ENCODE results near the gene NANOS3. TPM values are rescaled to one million over a fixed set of nuclear protein-coding genes. Genes with fewer than 3 reads are reported as not detected.
"Not testable (repeated sequence)": the region's sequence is repeated elsewhere in the genome, so short reads cannot be mapped to it uniquely, and the experiment has no call there.

Gene NANOS3
- total and polyA plus RNA-seq, 7 donors: 0.16 TPM; not detected in 6

DNA sequence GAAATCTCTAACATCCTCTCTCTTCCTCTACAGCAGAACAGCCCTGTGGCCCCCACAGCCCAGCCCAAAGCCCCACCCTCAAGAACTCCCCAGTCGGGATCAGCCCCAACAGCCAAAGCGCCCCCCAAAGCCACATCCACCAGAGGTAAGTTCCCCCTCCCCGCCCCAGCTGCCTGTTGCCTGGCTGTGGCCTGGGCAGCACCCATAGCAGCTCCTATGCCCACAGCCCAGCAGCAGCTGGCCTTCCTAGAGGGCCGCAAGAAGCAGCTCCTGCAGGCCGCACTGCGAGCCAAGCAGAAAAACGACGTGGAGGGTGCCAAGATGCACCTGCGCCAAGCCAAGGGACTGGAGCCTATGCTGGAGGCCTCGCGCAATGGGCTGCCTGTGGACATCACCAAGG is 43.6 kb downstream of the NANOS3 start:
- intact Hi-C loops (cut with DNase I): no loop called here
- Histone ChIP-seq H3K27me3 (no peaks in the 10 kb centered on the region), H3K4me1 (no peaks in the 10 kb centered on the region), H3K4me3 (no peak overlapping the region), H3K27ac (no peak overlapping the region), H3K9me3 (peaks cover 0 to 4% (median 1%) of the 10 kb centered on the region in 4 donors), H3K36me3 (peaks cover 17 to 98% (median 66%) of the 10 kb centered on the region in 4 donors)
- TF ChIP-seq, protein P1, sequence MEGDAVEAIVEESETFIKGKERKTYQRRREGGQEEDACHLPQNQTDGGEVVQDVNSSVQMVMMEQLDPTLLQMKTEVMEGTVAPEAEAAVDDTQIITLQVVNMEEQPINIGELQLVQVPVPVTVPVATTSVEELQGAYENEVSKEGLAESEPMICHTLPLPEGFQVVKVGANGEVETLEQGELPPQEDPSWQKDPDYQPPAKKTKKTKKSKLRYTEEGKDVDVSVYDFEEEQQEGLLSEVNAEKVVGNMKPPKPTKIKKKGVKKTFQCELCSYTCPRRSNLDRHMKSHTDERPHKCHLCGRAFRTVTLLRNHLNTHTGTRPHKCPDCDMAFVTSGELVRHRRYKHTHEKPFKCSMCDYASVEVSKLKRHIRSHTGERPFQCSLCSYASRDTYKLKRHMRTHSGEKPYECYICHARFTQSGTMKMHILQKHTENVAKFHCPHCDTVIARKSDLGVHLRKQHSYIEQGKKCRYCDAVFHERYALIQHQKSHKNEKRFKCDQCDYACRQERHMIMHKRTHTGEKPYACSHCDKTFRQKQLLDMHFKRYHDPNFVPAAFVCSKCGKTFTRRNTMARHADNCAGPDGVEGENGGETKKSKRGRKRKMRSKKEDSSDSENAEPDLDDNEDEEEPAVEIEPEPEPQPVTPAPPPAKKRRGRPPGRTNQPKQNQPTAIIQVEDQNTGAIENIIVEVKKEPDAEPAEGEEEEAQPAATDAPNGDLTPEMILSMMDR (IDR thresholded peaks at IDR 0.05): no peak
- TF ChIP-seq EP300 (IDR thresholded peaks at IDR 0.05) (no peak), POLR2AphosphoS5 (IDR thresholded peaks at IDR 0.05) (no peak), POLR2A (IDR thresholded peaks at IDR 0.05) (no peak)
- no peak for DNase-seq
- WGBS, 2 donors: 98% methylated on average over 11 of the region's 11 CpGs

DNA sequence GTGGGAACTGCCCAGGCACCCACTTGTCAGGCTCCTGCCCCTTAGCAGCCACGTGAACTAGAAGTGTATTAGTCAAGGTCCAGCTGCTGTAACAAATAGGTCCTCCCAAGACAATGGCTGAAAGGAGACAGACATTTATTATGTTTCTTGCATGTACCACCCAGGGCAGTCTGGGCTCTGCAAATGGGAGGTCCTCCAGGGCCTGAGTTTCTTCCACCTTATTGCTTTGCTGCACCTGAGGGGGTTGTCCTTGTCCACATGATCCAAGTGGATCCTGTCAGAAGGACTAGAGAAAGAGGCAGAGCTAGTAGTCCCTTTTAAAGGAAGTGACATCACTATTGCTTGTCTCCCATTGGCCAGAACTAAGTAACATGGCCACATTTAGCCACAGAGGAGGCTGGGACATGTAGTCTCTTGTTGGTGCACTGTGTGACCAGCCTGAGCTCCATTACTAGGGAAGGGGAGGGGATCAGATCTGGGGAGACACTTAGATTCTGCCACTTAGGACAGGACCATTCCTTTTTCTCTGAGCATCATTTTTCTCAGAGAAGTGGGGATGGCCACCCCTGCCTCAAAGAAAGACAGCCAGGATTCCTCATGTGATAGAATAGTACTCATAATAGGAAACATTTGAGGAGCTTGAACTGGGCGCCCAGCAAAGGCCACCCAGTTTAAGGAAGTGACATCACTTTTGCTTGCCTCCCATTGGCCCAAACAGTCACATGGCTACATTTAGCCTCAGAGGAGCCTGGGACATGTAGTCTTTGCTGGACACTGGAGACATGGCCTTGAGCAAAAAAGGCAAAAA is 44.2 kb downstream of the NANOS3 start:
- H3K9me3 ChIP-seq: peaks cover 0 to 4% (median 1%) of the 10 kb centered on the region in 4 donors
- H3K27ac ChIP-seq: no peak overlapping the region
- no peaks in the 10 kb centered on the region for H3K4me1 ChIP-seq
- no peaks in the 10 kb centered on the region for H3K27me3 ChIP-seq
- DNase-seq: no peak
- intact Hi-C loops (cut with DNase I): no loop called here
- 91 to 95% methylated on average over 2 of the region's 2 CpGs for WGBS, 2 donors
- peaks cover 17 to 94% (median 61%) of the 10 kb centered on the region in 4 donors for H3K36me3 ChIP-seq
- TF ChIP-seq POLR2AphosphoS5 (IDR thresholded peaks at IDR 0.05) (no peak), POLR2A (IDR thresholded peaks at IDR 0.05) (no peak)
- no peak overlapping the region for H3K4me3 ChIP-seq

DNA sequence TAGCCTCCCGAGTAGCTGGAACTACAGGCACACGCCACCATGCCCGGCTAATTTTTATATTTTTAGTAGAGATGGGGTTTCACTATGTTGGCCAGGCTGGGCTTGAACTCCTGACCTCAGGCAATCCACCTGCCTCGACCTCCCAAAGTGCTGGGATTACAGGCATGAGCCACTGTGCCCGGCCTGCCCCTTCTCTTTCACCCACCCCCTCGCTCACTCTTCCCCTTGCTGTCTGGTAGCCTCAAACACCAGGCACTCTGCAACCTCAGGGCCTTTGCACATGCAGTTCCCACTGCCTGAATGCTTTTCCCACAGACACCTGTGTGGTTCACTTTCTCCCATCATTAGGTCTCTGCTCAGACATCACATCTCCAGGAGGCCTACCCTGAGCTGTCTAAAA is 45.2 kb downstream of the NANOS3 start:
- intact Hi-C loops (cut with DNase I); H3K27ac ChIP-seq; H3K9me3 ChIP-seq; H3K27me3 ChIP-seq; H3K4me1 ChIP-seq; DNase-seq; H3K4me3 ChIP-seq: not testable (repeated sequence)
- 95 to 96% methylated on average over 6 of the region's 6 CpGs for WGBS, 2 donors
- peaks cover 24 to 94% (median 68%) of the 10 kb centered on the region in 4 donors for H3K36me3 ChIP-seq

DNA sequence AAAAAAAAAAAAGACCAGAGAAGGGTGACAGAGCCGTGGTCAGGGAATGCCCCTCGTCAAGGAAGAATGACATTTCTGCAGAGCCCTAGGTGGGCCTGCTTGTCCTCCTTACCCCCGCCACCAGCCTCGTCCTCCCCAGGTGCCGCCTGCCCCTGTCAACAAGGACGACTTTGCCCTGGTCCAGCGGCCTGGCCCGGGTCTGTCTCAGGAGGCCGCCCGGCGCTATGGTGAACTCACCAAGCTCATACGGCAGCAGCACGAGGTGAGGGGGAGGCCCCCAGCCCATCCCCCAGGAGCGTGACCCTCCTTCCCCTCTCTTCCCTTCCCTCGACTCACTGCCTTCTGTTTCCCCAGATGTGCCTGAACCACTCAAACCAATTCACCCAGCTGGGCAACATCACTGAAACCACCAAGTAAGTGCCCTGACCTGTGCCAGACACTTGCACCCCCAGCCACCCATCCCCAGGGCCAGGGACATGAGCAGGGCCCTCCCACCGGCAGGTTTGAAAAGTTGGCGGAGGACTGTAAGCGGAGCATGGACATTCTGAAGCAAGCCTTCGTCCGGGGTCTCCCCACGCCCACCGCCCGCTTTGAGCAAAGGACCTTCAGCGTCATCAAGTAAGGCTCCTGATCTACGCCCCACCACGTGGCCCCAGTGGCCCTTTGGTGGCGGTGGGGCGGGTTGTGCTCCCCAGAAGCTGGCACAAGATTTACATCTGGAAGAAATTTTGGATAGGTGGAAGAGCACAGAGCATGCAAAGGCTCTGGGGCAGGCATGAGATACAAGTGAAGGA is 46.5 kb downstream of the NANOS3 start:
- H3K27ac ChIP-seq: no peak overlapping the region
- H3K27me3 ChIP-seq: no peaks in the 10 kb centered on the region
- H3K36me3 ChIP-seq: peaks cover 26 to 93% (median 66%) of the 10 kb centered on the region in 4 donors
- DNase-seq: no peak
- H3K4me1 ChIP-seq: no peaks in the 10 kb centered on the region
- no peak overlapping the region for H3K4me3 ChIP-seq
- TF ChIP-seq POLR2A (IDR thresholded peaks at IDR 0.05): no peak
- TF ChIP-seq POLR2AphosphoS5 (IDR thresholded peaks at IDR 0.05): no peak
- TF ChIP-seq, protein P1 (IDR thresholded peaks at IDR 0.05): no peak
- no peak for TF ChIP-seq EP300 (IDR thresholded peaks at IDR 0.05)
- H3K9me3 ChIP-seq: peaks cover 0 to 4% (median 1%) of the 10 kb centered on the region in 4 donors
- intact Hi-C loops (cut with DNase I): no loop called here
- WGBS, 2 donors: 95 to 96% methylated on average over 28 of the region's 28 CpGs

DNA sequence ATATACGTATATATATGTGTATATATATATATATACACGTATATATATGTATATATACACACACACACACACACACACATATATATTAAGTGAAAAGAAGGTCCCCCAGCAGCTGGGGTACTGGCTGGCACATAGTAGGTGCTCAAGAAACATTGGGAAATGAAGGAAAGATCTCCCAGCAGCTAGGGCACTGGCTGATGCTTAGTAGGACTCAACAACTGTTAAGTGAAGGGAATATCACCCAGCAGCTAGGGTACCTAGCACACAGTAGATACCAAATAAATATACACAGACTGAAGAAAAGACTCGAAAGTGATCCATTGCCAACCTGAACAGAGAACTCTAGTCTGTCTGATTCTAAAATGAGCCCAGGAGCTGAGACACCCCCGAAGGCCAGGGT is 49.1 kb downstream of the NANOS3 start:
- intact Hi-C loops (cut with DNase I): no loop called here
- Histone ChIP-seq H3K9me3 (no peaks in the 10 kb centered on the region), H3K27ac (no peak overlapping the region), H3K27me3 (no peaks in the 10 kb centered on the region), H3K4me3 (no peak overlapping the region), H3K36me3 (peaks cover 14 to 77% (median 43%) of the 10 kb centered on the region in 4 donors), H3K4me1 (no peaks in the 10 kb centered on the region)
- no peak for DNase-seq
- TF ChIP-seq POLR2AphosphoS5 (IDR thresholded peaks at IDR 0.05) (no peak), EP300 (IDR thresholded peaks at IDR 0.05) (no peak), POLR2A (IDR thresholded peaks at IDR 0.05) (no peak)
- TF ChIP-seq, protein P1 (IDR thresholded peaks at IDR 0.05): no peak
- 74 to 92% methylated on average over 4 of the region's 4 CpGs for WGBS, 2 donors

Data from sigmoid colon (tissue), 7 donors.